PFSK-1 (cell line): Measurements from ENCODE around the gene C19orf73.
A peak's percentile ranks its signal among the peaks of the same experiment; 100 is the strongest.

Experiments
- FOXP2 ChIP-seq: optimal IDR thresholded peaks from 2 replicates; pipeline ENCODE3; 2011; ENCODE audit warnings: borderline replicate concordance, control low read depth, inconsistent platforms; ENCODE audit not compliant: insufficient read depth; ENCODE audit errors: extremely low read length, extremely low read depth
- POLR2AphosphoS5 ChIP-seq: IDR thresholded peaks from 2 replicates; pipeline ENCODE4 v1.6.1; 2012; ENCODE audit warnings: low read depth, mild to moderate bottlenecking, control low read depth, low read length, moderate library complexity
- REST ChIP-seq, 2 experiments: IDR thresholded peaks; 2 replicates each; pipeline versions ENCODE4 v1.6.1 to v1.8.0; 2011 to 2012; ENCODE audit warnings: low read depth in 2 of 2, low read length in 2 of 2, control low read depth in 1 of 2, inconsistent platforms in 1 of 2, mild to moderate bottlenecking in 1 of 2, moderate library complexity in 1 of 2; ENCODE audit not compliant: insufficient read depth in 1 of 2
- SIN3A ChIP-seq: IDR thresholded peaks from 2 replicates; pipeline ENCODE4 v1.6.1; 2012; ENCODE audit warnings: mild to moderate bottlenecking, low read length, moderate library complexity, borderline replicate concordance; ENCODE audit not compliant: insufficient read depth
- TAF1 ChIP-seq: IDR thresholded peaks from 2 replicates; pipeline ENCODE4 v1.6.1; 2012; ENCODE audit warnings: low read length, control low read depth, borderline replicate concordance; ENCODE audit not compliant: insufficient read depth

The C19orf73 gene

GRCh38 chr19:49091391-49092038, 27.4 kb downstream of the C19orf73 start:
- no peak for TF ChIP-seq TAF1
- TF ChIP-seq SIN3A, result no peak
- TF ChIP-seq FOXP2, result no peak
- no peak for TF ChIP-seq POLR2AphosphoS5
- no peak for TF ChIP-seq REST (IDR thresholded peaks at IDR 0.05; ENCODE audit: insufficient read depth in 1 of 2, low read depth in 2 of 2, low read length in 2 of 2)

GRCh38 chr19:49086296-49086695, 32.6 kb downstream of the C19orf73 start:
- TF ChIP-seq FOXP2 (no peak), REST (IDR thresholded peaks at IDR 0.05; ENCODE audit: insufficient read depth in 1 of 2, low read depth in 2 of 2, low read length in 2 of 2) (no peak)

GRCh38 chr19:49085868-49086232, 33.1 kb downstream of the C19orf73 start:
- TF ChIP-seq POLR2AphosphoS5 (no peak; the same call in 1 of the 2 replicates), FOXP2 (no peak), REST (IDR thresholded peaks at IDR 0.05; ENCODE audit: insufficient read depth in 1 of 2, low read depth in 2 of 2, low read length in 2 of 2) (no peak), SIN3A (no peak)

- TF ChIP-seq FOXP2, result peak; percentile 92
- TF ChIP-seq SIN3A, result peak; percentile 67; the same call in 1 of the 2 replicates
- peak; percentile 31 to 60; a peak in 1 of 4 replicates for TF ChIP-seq REST (IDR thresholded peaks at IDR 0.05; ENCODE audit: insufficient read depth in 1 of 2, low read depth in 2 of 2, low read length in 2 of 2)
- TF ChIP-seq TAF1, result peak; percentile 97
- peak; percentile 96 for TF ChIP-seq POLR2AphosphoS5
Observed at GRCh38 chr19:49085020-49085867, 33.7 kb downstream of the C19orf73 start, which contains the start of gene SNRNP70. Gene SNRNP70 (plus strand): TSS chr19:49085451. CDS start chr19:49086415, 964 bp downstream.
